Measurements from ENCODE around the gene CLTC.

The CLTC gene

GRCh38 chr17:59733697-59734096 lies 114.0 kb downstream of the CLTC start:
- no peak for DNase-seq

- DNase-seq, result no peak
Observed at GRCh38 chr17:59734226-59734625, 114.5 kb downstream of the CLTC start.

- DNase-seq, result no peak
Observed at GRCh38 chr17:59737324-59737723, 117.6 kb downstream of the CLTC start.

DNA sequence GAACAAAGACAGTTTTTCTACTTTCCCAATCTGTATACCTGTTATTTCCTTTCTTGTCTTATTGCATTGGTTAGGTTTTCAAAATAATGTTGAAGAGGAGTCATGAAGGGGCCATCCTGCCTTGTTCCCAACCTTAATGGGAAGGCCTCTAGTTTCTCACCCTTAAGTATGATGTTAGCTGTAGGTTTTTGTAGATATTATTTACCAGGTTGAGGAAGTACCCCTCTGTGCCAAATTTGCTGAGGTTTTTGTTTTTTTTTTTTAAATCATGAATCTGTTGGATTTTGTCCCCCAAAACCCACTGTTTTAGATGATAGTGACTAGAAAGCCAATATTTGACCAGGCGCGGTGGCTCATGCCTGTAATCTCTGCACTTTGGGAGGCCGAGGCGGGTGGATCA lies 124.1 kb downstream of the CLTC start:
- no peak for DNase-seq

DNA sequence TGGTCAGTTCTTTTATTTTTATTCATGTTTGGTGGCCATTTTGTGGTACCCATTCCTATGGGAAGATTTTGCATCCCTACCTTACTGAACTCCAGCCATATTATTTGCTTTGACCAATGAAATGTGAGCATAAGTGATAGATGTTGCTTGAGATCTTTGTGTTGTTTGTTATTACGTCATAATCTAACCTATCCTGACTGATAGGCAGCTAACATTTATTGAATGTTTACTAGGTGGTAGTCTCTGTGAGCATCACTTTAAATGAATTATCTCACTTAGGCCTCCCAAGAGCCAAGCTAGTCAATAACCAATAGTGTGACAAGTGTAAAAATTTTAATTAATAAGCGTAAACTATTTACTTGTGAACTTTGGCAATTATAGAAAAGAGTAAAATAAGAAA lies 125.3 kb downstream of the CLTC start:
- no peak for DNase-seq
